ENCODE measurements around the gene CDK17.

CDK17 gene

GRCh38 chr12:96258104-96258961 is 141.9 kb downstream of the CDK17 start:
- DNase-seq: peak; percentile 36

- DNase-seq: no peak
Observed at GRCh38 chr12:96257550-96258103, 142.6 kb downstream of the CDK17 start.

DNA sequence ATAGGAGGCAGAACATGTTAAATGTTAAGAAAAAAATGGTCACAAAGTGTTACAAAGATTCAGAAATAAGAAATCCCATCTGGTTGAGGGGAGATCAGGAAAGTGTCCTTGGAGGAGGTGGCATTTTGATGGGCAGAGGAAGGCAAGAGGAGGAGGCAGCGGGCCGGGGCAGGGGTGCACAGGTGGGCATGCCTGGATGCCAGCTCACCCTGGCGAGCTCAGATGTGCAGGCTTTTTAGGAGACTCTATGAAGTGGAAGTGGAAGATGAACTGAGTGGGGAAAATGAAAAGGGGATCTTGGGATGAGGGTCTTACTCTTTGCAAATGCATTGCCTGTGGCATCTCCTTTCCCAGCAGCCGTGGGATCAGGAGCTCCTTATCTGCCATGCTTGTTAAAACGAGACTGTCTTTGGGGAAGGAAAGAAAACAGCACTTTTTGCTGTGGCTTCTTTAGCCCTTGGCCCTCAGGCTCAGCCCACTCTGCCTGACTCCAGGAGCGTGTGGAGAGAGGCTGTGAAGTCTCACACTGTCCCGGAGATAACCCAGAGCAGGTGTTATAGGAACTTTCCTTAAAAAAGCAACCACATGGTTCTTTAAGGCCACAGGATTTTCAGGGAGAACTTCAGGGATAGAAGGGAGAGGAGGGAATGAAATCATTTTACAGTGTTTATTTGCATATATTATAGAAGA is 143.4 kb downstream of the CDK17 start:
- no peak for DNase-seq

DNA sequence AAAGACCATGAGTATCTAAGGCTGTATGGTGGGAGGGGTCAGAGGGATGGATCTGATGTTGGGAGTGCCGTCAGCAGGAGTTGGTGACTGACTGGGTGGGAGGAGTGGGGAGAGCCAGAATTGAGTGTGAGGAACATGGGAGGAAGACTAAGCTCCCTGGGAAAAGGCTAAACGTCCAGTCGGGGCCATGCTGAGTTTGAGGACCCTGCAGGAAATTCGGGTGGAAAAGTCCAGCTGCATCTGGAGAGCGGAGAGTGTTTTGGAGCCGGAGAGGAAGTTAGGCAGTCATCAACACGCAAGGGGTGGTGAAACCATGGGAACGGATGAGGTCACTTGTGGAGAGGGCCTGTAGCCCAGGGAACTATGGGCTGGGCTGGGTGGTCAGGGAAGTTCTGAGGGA is 145.2 kb downstream of the CDK17 start:
- DNase-seq: no peak

GRCh38 chr12:96250119-96250685 is 150.0 kb downstream of the CDK17 start:
- no peak for DNase-seq

- no peak for DNase-seq
Observed at GRCh38 chr12:96249196-96250118, 150.8 kb downstream of the CDK17 start.

DNA sequence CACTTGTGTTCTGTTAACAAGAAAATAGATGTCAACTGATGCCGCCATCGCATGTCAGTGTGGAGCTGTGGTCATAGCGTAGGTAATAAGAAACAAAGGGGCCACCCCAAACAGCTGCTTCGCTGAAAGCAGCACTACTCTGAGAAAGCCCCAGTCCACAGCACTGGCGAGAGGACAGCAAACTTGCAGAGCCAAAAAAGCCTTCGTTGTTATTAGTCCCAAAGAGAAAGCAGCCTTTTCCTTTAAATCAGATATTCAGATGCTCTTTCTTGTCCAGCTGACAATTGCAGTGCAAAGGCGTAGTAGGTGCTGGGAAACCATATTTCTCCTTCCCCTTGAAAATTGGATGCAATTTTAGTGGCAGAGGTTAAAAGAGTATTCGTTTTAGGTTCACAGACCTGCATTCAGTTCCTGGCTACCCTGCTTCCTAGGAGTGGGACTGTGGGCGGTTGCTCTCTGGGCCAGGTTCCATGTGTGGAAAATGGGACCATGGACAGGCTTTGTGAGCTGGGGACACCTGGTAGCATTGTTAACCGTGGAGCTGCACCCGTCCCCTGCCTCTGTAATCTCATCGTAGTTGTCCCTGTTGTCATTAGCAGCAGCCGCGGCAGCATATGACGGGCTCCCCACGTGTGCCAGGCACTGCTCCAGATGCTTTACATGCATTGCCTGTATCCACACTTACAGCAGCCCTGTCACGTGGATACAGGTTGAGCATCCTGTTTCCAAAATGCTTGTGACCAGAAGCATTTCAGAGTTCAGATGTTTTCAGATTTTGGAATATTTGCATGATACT is 151.9 kb downstream of the CDK17 start:
- DNase-seq: no peak

DNA sequence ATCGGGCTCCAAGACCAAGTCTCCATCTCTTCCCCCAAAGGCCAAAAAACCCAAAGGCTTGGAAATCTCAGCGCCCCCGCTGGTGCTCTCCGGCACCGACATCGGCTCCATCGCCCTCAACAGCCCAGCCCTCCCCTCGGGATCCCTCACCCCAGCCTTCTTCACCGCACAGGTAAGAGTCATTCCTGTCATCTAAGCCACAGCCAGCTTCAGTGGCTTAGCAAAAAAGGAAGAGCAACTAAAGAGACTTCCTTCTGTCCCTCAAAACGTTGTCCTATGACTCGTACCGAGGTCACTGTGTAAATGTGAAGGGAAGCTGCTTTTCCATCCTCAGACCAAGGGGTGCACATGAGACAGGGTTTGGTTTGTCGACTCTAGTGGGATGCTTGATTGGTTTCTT is 152.7 kb downstream of the CDK17 start:
- no peak for DNase-seq

- DNase-seq: no peak
Observed at GRCh38 chr12:96246926-96247505, 153.2 kb downstream of the CDK17 start.

GRCh38 chr12:96244826-96245225 is 155.4 kb downstream of the CDK17 start:
- DNase-seq: no peak

- DNase-seq: peak; percentile 32
Observed at GRCh38 chr12:96242597-96242996, 157.6 kb downstream of the CDK17 start.

DNA sequence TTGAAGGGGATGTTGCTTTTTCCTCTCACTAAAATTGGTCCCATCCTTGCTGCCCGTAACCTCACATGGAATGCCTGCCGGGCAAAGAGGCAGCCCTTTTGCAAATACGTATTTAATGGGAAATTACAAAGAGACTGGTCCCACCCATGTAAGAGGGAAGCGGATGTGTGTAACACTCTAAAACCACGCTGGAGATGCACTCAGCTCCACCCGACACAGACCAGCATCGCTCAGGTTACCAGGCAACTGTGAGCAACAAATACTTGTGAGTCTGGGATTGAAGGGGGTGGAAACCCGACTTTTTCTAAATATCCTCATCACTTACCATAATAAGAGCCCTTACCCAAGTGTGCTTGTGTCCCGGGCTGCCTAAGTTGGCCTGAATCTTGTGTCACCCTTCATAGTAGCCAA is 158.4 kb downstream of the CDK17 start:
- DNase-seq: peak; percentile 95

DNA sequence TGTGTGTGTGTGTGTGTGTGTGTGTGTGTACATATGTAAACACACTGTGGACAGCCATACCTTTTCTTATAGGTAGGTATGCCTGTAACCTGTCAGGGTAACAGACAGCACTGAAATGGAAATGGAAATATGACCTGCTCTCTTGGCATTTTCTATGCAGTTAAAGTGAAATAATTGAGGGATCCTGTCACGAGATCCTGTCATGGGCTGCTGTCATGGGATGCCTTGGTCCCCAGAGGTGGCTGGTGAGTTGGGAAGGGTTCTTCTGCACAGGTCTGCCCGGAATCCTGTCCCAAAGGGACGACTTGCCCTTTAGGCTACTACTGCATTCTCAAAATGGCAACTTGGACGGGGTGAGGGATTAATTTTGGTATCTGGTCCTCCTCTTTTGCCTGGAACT is 158.8 kb downstream of the CDK17 start:
- peak; percentile 54 for DNase-seq

- DNase-seq: no peak
Observed at GRCh38 chr12:96240656-96241055, 159.6 kb downstream of the CDK17 start.

GRCh38 chr12:96239711-96240635 is 160.3 kb downstream of the CDK17 start:
- DNase-seq: no peak

- no peak for DNase-seq
Observed at GRCh38 chr12:96238336-96239047, 161.7 kb downstream of the CDK17 start.

GRCh38 chr12:96237465-96238077 is 162.7 kb downstream of the CDK17 start:
- peak; percentile 79 for DNase-seq

- DNase-seq: no peak
Observed at GRCh38 chr12:96237035-96237434, 163.2 kb downstream of the CDK17 start.

Measured in CD4-positive, alpha-beta T cell treated with Interleukin-21 for 1 hour (primary cell).